ENCODE results near the gene BSN.

Gene BSN

DNA sequence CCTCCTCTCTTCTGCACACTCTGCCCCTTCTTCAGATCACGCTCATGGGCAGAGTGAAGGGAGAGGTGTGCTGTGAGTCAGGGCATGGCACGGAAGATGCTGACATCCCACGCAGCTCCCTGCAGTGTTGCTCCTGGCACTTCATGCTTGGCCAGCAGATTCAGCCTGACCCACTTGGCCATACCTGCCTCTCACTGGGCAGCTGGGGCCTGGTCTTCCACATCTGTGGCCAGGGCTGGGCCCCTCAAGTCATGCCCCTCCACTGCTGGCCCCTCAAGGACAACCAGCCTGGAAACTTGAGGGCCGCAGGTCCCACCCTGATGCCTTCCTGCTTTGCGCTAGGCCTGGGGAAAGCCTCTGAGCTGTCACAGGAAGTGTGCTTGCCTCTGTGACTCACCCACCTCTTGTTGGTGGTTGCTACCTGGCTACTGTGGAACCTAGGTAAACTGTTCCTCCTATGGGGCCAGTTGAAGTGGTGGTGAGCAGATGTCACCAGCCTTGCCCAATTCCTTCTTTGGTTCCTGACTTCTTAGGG, 48.7 kb downstream of the BSN start:
- DNase-seq = peak; percentile 42

DNA sequence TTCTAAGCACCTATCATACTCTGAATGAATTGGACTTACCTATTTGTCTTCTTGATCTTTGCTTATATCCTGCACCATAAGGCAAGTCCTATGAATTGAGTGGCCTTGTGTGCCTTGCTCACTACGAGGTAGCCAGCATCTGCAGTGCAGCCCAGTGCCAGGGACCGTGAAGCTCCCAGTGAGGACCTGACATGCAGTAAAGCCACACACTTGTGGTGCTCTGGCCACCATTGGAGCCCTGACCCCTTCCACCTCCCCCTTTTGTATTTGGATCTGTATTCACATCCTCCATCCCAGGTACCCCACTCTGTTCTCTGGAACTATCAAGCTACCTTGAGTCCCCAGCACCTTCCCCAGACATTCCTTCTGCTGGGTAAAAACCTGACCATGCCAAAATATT, 52.1 kb downstream of the BSN start:
- no peak for DNase-seq

DNA sequence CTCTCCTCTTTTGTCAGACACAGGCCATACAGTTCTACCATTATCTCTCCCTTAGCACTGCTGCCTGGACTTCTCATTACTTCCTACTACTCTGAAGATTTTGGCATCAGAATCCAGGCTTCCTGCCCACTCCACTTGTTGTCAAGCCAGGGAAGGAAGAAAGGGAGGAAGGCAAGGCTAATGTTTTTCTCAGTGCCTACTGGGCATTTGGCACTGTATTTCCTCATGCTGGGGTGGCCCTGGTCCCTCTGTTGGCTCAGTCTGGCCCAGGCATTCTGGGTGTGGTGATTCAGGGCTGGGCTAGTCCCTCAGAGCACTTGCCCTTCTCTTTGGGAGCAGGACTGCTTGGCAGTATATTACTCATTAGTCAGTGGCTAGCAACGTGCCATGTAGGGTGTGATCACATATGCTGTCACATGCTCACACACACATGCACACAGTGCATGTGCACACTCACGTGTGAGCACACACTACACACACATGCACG, 52.9 kb downstream of the BSN start:
- DNase-seq = no peak

DNA sequence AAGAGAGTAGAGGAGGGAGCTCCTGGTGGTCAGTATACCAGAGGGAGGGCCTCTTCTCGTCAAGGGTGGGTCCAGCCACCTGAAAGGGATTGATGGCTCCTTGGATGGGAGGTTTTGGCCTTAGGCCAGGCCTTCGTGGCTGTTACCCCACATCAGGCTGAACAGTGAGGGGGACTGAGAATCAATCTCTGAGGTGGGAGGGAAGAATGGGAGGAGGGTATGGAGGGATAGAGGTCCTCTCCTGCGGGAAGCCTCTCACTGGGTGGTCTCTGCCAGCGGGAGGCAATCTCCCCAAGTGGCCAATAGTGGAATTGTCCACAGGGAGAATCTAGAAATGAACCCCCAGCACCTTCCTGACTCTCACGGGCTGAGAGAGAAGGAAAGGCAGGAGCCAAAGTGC, 53.5 kb downstream of the BSN start:
- no peak for DNase-seq

DNA sequence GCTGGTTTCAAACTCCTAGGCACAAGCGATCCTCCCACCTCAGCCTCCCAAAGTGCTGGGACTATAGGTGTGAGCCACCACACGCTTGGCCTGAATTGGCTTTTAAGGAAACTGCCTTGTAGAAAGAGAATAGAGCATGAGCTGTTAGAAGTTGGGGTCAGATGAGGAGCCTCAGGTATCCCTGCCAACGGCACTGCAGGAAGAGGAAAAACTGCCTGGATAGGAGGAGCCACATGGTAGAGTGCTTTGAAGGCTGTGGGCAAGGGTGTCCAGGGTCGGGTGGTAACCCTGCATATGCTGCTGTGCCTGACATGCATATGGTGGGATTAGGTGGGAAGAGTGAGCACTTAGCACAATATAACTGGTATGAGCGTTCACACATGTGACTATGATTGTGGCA, 55.0 kb downstream of the BSN start:
- DNase-seq = no peak

DNA sequence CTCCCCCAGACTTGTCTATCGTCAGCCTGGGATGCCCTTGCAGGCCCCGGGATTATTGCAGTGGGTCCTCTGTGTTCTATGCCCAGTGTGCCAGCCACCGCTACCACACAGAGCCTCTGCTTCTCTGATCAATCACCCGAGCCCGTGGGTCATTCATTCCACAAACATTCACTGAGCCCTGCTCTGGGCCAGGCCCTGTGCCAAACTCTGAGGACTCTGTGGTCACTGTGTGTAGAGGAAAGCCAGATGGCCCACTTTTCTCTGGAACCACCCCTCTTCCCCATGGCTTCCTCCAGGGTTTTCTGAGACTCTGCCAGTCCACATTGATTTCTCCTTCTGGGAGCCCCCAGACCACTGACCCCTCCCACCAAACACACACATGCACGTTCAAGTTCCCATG, 55.5 kb downstream of the BSN start:
- peak; percentile 55 for DNase-seq

DNA sequence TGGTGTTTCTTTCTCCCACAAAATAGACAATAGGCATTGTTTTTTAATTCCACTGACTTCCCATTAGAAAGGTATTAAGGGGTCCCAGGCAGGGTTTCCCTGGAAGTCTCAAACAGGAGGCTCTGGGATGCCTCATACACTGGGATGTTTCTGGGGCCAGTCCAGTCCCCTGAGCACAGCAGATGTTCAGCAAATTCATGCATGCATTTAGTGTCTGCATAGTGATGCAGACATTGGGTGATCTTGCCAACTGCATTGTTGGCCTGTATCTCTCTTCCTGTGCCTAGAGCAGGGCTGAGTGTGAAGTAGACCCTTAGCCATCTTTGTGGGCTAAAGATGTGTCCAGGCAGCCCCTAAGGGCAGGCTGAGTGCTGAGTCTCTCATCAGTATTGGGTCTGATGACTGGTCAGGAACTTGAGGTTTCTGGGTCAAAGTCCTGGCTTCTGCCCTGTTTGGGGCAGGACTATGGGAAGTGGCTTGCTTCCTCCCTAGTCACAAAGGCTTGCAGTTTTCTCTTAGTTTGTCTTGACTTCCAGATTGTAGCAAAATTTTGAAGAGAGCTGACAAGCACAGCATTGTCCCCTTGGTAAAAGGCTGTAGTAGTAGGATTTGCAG, 56.5 kb downstream of the BSN start:
- DNase-seq = no peak

DNA sequence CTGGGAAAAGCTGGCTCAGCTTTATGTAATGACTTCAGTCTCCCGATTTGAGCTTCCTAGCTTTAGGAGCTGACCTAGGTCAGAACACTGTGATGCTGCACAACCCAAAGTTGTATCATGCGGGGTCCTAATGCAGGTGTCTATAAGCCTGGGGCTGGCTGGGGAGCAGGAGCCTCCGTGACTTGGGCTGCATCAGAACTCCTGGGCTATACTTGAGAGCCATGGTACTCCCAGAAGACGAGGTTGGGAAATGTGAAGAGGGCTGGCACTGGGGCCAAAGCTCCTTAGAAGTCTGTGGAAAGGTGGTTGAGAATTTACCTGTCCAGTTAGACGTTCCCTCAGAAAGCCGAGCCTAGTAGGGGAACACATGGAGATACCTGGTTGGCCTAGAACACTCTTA, 57.0 kb downstream of the BSN start:
- DNase-seq = no peak

DNA sequence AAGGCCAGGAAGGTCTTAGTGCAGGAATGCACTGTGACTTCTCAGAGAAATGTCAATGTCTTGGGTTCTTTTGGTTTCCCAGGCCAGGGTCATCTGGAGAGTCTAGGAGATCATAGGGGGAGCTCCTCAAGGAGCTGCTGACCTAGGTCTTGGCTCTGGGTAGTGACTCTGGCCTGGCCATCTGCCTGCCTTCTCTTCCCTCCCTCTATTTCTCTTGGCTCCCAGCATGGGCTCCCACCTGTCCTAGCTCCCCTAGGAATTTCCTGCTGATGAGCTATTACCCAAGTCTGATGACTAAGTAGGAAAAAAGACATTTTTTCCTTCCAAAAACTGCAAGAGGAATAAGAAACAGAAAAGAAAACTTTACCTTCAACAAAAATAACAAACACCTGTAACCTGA, 57.4 kb downstream of the BSN start:
- no peak for DNase-seq

DNA sequence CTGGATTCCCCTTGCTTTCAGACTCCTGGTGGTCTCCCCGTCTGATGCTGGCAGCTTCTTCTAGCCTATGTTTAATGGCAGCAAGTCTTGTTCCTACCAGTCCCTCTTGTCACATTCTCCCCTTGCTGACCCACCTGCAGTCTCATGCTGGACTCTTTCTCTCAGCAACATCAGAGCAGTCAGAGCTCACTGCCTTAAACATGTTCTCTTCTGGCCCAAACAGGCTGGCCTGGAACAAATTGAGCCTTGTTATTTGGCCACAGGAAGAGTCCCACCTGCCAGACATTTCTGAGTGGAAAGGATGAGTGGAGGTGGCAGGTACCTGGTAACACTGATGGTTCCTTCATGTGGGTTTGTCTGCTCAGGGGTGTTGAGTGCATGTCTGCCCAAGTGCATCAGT, 60.7 kb downstream of the BSN start:
- no peak for DNase-seq

DNA sequence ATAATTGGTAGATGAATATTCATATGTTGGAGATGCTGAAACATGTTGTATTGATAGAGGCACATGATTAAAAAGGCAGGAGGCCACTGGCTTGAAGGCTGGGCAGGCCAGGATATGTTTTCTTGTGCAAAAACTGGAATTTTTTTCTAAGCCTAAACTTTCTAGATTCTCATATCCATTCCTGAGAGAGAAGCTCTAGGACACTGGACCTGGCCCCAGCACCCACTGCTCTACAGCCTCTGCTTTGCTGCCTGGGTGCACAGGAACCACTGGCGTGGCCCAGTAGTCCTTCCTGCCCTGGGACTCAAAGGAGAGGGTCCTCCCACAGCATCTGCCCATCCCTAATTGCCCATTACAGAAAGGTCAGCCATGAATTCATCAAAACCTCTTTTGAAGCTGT, 61.8 kb downstream of the BSN start:
- DNase-seq = no peak

DNA sequence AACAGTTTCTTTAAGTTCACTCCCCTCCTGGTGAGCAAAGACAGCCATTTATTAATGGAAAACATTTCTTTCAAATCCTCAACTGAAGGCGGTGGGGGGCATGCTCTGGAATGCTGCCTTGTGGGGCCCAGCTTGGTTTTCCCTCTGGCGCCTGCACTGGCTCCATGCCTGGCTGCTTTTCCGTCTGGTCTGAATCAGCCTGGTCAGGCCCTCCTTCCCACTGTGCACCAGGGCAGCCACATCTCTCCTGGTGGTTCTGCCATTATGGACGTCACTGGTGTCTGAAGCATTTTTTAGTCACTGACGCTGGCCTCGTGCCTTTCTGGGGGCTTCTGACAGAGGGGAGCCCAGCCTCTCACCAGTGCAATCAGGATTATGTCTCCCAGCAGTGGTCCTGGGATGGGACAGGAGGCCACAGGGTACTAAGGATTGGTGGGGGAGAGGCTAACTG, 62.2 kb downstream of the BSN start:
- no peak for DNase-seq

DNA sequence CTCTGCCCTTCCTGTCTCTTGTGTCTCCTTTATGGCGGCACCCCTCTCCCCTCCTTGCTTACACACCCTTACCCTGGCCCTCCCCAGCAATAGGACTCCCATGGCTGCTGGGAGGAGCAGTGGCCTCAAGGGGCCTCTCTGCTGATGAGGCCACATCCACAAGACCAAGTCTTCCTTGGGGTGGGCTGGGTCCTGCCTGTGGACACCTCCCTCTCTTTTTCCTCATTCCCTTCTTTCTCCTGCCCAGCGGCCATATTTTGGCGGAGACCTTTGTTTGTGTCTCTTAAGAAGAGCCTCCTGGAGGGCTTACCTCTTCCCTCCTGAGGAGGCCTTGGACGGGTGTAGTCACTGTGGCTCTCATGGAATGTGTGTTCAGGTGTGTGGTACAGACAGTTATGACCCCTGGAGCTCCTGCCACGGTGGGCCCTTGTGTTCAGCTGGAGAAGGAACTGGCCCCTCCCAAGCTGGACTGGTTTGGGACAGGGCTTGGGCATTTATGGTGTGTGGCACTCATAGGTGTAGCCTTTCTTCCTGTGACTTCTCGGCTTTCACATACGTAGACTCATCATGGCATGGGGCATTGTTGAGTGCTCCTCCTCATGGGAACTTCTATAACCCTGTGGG, 63.2 kb downstream of the BSN start:
- DNase-seq = no peak

DNA sequence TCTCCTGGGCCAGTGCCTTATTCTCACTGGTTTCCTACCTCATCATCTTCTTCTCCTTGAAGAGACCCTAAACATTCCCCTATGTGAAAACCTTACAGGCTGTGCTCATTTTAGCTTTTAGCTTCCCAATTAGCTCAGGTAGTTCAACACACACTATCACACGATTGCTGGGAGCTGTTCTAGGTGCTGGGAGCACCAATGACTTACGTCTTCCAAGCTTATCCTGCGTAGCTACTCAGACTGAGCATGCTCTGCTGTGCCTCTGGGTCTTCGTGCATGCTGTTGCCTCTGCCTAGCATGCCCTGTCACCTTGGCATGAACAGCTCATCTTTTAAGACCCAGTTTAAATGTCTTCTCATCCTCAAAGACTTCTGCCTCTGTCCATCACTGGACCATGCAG, 64.1 kb downstream of the BSN start:
- no peak for DNase-seq

DNA sequence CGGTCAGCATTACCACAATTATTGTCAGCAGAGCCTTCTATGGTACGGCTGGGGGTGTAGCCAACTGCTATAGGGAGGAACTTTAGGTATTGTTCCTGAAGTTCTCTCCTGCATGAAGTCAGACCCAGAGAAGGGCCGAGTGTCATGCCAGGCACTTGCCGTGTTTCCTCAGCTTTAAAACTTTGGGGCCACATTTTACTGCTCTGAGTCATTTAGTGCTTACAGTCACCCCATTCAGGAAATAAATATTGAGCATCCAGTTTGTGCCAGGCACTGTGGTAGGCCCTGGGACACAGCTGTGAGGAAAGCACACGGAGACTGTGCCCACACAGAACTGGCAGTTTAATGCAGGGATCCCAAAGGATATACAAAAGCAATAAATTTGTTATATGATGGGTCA, 65.4 kb downstream of the BSN start:
- DNase-seq = no peak

DNA sequence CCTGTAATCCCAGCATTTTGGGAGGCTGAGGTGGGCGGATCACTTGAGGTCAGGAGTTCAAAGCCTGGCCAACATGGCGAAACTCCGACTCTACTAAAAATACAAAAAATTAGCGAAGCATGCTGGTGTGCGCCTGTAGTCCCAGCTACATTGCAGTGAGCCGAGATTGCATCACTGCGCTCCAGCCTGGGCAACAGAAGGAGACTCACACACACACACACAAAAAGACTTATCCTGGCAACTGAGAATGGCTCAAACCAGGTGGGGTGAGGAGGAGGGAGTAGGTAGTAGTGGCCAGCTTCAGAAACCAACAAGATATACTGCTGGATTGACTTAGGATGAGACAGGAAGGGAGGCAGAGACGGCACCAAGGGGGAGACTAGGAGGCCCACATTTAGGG, 66.5 kb downstream of the BSN start:
- no peak for DNase-seq

DNA sequence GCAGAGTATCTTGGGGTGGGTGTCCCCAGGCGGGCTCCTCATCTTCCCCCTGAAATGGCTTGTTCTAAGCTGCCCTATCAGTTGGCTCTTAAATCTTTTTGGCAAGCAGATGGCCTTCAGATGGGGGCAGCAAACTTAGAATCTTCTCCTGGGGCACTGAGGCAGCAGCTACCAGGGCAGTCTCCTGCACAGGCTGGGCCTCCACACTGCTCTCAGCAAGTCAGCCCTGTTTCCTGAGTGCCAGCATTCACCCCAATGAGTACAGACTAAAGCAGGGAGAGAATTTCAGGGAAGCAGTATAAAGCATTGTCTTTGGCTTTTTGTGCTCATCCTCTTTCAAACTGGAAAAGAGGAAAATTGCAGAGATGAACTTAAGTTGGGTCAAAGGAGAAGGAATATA, 68.8 kb downstream of the BSN start:
- no peak for DNase-seq

DNA sequence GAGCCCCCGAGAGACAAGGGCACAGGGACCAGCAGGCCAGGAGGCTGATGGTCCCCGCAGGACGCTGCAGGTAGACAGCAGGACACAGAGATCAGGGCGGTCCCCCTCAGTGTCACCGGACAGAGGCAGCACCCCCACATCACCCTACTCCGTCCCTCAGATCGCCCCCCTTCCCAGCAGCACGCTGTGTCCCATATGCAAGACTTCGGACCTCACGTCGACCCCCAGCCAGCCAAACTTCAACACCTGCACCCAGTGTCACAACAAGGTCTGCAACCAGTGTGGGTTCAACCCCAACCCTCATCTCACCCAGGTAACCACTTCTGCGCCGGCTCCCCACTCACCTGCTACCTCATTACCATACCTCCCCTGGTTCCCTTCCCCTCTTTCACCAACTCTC, 70.8 kb downstream of the BSN start:
- no peak for DNase-seq

DNA sequence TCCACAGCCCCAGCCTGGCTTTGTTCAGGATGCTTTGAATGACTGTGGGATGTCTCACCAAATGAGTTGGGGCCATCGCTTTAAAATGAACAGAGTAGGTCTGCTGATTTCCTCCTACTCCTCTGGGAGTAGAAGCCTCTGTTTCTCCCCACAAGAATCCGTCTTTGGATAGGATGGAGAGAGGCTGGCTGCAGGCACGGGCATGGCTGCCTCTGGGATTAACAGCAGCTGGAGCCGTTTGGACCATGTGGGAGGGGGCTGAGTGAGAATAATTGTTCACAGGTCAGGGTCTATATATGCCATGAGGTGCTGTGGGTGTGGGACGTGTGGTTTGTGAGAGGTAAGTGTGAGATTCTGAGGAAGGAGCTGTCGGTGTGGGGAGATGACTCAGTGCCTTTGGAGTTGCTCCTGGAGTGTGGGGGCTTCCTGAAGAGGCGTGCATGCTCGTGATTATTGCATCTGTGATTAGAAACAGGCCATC, 71.9 kb downstream of the BSN start:
- no peak for DNase-seq

DNA sequence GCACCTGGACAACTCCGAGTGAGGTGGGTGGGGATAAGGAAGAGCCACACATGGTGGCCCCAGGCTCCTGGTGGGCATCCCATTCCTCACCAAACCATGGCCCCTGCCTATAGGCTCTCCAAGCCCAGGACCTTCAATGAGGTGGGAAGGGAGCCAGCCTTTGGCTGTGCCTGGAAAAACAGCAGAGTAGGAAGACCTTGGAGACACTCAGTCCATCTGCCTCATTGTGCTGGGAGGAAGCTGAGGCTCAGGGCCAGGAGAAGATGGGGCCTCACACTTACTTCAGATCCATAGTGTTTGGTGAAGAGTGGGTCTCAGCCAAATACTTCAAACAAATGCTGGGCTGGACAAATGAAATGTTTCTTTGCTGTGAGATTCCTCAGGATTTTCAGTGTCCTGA, 72.5 kb downstream of the BSN start:
- no peak for DNase-seq

DNA sequence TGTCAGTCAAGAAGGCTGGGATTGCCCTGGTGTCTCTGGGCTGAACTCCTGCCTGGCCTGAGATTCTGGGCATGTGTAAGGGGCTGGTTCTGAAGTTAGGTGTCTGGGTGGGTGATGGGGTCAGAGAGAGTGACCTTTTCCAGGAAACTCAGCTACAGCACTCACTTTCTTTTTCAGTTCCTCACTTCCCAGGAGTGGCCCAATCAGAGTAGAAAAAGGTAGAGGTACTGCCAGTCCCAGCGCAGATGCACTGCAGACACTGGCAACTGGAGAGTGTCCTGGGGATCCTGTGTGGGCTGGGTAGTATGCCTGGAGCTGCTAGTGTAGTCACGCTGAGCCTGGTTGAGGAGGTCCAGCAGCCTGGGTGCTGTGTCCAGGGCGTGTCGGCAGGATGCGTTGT, 73.4 kb downstream of the BSN start:
- no peak for DNase-seq

DNA sequence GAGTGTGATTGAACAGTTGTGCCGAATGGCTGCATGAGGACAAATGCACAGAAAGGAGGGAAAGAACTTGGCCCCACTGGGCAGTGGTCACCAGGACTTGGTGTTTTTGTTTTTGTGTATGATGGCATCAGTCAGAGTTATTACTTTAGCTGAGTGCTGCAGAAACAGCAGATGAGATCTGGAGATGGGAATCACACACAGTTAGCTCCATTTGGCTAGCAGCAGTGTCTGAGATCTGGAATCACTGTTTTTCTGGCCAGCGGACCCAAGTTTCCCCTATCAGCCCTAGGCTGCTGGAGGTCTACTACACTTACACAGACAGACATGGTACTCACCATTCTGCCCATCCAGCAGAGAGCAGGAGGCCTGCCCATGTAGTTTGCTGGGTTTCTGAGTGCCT, 74.0 kb downstream of the BSN start:
- no peak for DNase-seq

DNA sequence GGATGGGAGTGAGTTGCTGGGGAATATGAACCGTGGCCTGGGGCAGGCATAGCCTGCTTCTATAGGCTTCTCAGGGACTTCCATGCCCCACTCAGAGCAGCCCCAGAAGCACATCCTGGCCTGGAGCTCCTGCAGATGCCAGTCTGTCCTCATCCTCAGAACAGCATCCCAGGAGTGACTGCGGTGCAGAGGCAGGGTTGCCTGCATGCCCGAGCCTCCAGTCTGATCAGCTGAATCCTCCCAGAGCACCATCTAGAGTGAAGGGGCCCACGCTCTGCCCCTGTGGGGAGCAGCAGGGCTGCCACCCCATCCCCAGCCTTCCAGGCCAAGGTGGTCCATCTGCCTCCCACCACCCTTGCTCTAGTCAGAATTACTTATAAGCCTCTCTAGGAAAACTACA, 75.2 kb downstream of the BSN start:
- DNase-seq = no peak

DNA sequence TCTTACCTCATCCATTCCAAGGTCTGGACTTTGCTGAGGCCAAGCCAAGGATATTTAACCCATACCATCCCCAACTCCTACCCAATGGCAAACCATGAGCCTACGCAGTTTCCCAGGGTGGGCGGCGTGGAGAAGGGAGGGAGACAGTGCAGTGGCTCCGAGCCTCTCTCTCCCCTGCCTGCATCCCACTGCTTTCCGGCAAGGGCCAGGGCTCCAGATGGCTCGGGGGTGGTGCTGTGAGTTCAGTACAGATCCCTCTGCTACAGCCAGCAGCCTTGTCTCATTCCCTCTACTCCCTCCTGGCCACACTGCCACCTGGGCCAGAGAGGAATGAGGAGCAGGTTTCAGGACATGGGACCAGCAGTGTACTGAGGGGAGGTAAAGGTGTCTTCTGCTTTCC, 75.6 kb downstream of the BSN start:
- DNase-seq = no peak

DNA sequence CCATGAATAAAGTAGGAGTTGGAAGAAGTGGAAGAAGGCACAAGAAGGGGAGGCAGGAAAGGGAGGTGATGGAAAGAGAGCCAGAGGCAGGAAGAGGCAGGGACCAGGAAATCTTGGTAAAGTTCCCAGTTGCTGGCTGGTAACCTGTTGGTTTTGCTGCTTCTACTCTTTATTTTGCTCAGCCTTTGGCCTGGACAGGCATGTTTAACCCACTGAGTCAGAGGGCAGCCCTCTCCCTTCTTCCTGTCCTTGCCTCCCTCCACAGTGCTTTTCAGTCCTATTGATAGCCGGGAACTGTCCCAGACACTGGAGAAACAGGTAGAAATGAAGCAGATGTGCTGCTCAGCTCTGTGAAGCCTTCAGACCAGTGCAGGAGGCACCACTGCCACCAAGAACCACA, 76.5 kb downstream of the BSN start:
- DNase-seq = no peak
